Esophagus squamous epithelium (tissue), 4 donors: Measurements from ENCODE around the gene ZNF432.

Experiments
- POLR2A ChIP-seq, 4 donors: fragments of 450-650 bp; IDR thresholded peaks; one replicate each; pipeline ENCODE4 v1.6.1; 2017; ENCODE audit warnings: antibody characterized with exemption in 4 of 4, mild to moderate bottlenecking in 4 of 4, moderate library complexity in 3 of 4
- TF ChIP-seq, protein P1 (sequence below), 6 experiments: fragments of 450-650 bp in 4 of 6; fragments of 200-600 bp in 2 of 6; sonication (generic) in 2 of 6; IDR thresholded peaks; one replicate each; pipeline ENCODE4 v1.5.1; 2016 to 2019; ENCODE audit warnings: antibody characterized with exemption in 6 of 6, mild to moderate bottlenecking in 4 of 6, moderate library complexity in 4 of 6

DNA sequence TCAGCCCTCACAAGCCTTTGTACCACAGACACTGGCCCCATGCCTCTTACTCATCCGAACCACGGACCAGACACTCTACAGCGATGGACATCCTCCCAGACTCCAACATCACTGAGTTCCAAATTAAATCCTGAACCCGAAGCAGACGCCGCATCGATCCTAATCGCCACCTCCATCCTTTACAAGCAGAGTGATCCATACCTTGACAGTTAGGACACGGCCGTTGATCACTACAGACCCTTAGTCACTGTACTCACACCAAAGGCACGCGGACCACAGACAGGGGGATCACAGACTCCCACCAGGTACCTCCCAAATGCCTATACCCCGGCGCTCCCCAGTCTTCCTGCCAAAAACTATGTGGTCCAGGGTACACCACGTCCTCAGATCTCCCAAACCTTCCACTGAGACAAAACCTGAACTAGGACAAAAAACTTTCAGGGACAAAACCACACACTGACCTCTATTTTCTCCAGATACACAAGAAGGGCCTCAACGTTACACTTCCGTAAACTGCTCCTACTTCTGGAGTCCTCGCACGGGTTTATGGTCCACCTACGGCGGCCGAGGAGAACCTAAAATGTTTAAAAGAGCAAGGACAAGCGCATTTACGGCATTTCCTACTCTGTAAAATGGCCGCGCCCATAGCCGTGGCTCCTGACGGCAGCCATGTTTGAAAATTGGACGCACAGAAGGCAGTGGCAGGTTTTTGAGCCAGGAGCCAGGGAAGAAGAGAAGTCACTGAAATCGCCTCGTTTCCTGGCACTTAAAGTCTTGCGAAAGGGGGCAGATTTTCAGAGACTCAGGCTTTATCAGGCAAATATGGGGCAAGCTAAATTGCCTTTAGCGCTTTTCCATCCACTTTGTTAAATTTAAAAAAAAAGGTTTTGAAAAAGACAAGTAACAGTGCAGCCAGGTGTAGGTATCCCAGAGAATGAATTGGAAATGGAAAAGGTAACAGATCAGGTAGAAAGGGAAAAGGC lies 62.0 kb downstream of the ZNF432 start, which contains the start of gene ZNF350:
- TF ChIP-seq, protein P1, sequence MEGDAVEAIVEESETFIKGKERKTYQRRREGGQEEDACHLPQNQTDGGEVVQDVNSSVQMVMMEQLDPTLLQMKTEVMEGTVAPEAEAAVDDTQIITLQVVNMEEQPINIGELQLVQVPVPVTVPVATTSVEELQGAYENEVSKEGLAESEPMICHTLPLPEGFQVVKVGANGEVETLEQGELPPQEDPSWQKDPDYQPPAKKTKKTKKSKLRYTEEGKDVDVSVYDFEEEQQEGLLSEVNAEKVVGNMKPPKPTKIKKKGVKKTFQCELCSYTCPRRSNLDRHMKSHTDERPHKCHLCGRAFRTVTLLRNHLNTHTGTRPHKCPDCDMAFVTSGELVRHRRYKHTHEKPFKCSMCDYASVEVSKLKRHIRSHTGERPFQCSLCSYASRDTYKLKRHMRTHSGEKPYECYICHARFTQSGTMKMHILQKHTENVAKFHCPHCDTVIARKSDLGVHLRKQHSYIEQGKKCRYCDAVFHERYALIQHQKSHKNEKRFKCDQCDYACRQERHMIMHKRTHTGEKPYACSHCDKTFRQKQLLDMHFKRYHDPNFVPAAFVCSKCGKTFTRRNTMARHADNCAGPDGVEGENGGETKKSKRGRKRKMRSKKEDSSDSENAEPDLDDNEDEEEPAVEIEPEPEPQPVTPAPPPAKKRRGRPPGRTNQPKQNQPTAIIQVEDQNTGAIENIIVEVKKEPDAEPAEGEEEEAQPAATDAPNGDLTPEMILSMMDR (IDR thresholded peaks at IDR 0.05) = peak in 1 of 6 experiments; percentile 18
- peak in 1 of 4 donors; percentile 26 for TF ChIP-seq POLR2A (IDR thresholded peaks at IDR 0.05)
